C4-2B (cell line): ENCODE data around the gene LRATD1.

Experiments
- CTCF ChIP-seq: fragments of 450-650 bp; conservative IDR thresholded peaks from 2 replicates; pipeline ENCODE4 v1.5.1; 2017; ENCODE audit warnings: mild to moderate bottlenecking
- ZFX ChIP-seq: fragments of 450-650 bp; IDR thresholded peaks from 2 replicates; pipeline ENCODE4 v1.6.1; 2017

GRCh38 chr2:14675489-14675888, 43.0 kb downstream of the LRATD1 start:
- TF ChIP-seq CTCF, result no peak
- no peak for TF ChIP-seq ZFX
